H1 (cell line): ENCODE results near the gene ARID3B.

Source experiments
- BACH1 ChIP-seq: IDR thresholded peaks from 2 replicates; pipeline ENCODE4 v1.6.1; 2012; ENCODE audit warnings: low read length, improper control_type of control experiment
- CEBPB ChIP-seq: IDR thresholded peaks from 2 replicates; pipeline ENCODE4 v1.6.1; 2012; ENCODE audit warnings: low read depth, low read length
- EP300 ChIP-seq, 2 experiments: IDR thresholded peaks; 1 replicate in 1 of 2; 2 replicates in 1 of 2; pipeline ENCODE4 v1.6.1; 2011 to 2012; ENCODE audit warnings: low read depth in 2 of 2, low read length in 2 of 2, mild to moderate bottlenecking in 2 of 2, borderline replicate concordance in 1 of 2, inconsistent platforms in 1 of 2, moderate library complexity in 1 of 2
- EZH2 ChIP-seq: fragments of 200-600 bp; sonication (generic); IDR thresholded peaks from 2 replicates; pipeline ENCODE4 v1.7.1; 2012; ENCODE audit warnings: low read depth, mild to moderate bottlenecking, moderate library complexity, low read length, inconsistent platforms; ENCODE audit not compliant: severe bottlenecking
- GABPA ChIP-seq: IDR thresholded peaks from 2 replicates; pipeline ENCODE4 v1.6.1; 2011; ENCODE audit warnings: mild to moderate bottlenecking, low read length, moderate library complexity, borderline replicate concordance; ENCODE audit not compliant: insufficient read depth
- JUND ChIP-seq: IDR thresholded peaks from 2 replicates; pipeline ENCODE4 v1.6.1; 2011; ENCODE audit warnings: mild to moderate bottlenecking, improper control_type of control experiment, low read length
- KDM1A ChIP-seq: fragments of 200-600, 300-600 bp; sonication (generic); IDR thresholded peaks from 2 replicates; pipeline ENCODE4 v1.7.1; 2016; ENCODE audit warnings: mild to moderate bottlenecking, low read length, borderline replicate concordance
- POLR2A ChIP-seq, 2 experiments: IDR thresholded peaks; 1 replicate in 1 of 2; 2 replicates in 1 of 2; pipeline ENCODE4 v1.6.1; 2011; ENCODE audit warnings: low read depth in 2 of 2, low read length in 2 of 2, mild to moderate bottlenecking in 2 of 2; ENCODE audit errors: control extremely low read depth in 1 of 2
- SP1 ChIP-seq: IDR thresholded peaks from 2 replicates; pipeline ENCODE4 v1.6.1; 2011; ENCODE audit warnings: low read depth, low read length
- SUZ12 ChIP-seq: fragments of 200-600 bp; sonication (generic); IDR thresholded peaks from 2 replicates; pipeline ENCODE4 v1.6.1; 2012; ENCODE audit warnings: mild to moderate bottlenecking, inconsistent platforms, low read length, moderate library complexity, mixed read lengths
- TEAD4 ChIP-seq: IDR thresholded peaks from 2 replicates; pipeline ENCODE4 v1.6.1; 2012; ENCODE audit warnings: low read depth, low read length, inconsistent platforms, mixed read lengths
- TF ChIP-seq, protein P1 (sequence below), 3 experiments: IDR thresholded peaks; 1 replicate in 2 of 3; 2 replicates in 1 of 3; pipeline versions ENCODE4 v1.5.1 to v1.6.1; 2011; ENCODE audit warnings: low read length in 3 of 3, mild to moderate bottlenecking in 3 of 3, inconsistent platforms in 2 of 3, low read depth in 1 of 3, moderate library complexity in 1 of 3; ENCODE audit not compliant: insufficient read depth in 1 of 3; ENCODE audit errors: control extremely low read depth in 1 of 3

DNA sequence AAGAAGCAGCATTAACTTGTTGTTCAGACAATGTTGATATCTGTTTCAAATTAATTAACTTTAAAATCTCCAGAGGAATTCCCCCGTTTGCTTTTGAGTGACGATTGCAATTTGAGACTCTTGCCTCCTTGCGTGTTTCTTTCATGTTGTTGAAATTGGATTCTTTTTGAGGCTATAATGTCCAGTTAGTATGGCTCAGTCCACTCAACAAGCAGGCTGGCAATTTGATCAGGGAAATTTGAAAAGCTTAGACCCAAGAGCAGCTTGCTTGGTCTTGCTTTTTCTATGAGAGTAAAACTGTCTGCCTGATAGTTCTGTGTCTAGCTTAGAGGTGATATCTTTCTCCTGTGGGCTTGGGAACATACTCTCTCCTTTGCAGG, 2.0 kb downstream of the ARID3B start:
- TF ChIP-seq, protein P1, sequence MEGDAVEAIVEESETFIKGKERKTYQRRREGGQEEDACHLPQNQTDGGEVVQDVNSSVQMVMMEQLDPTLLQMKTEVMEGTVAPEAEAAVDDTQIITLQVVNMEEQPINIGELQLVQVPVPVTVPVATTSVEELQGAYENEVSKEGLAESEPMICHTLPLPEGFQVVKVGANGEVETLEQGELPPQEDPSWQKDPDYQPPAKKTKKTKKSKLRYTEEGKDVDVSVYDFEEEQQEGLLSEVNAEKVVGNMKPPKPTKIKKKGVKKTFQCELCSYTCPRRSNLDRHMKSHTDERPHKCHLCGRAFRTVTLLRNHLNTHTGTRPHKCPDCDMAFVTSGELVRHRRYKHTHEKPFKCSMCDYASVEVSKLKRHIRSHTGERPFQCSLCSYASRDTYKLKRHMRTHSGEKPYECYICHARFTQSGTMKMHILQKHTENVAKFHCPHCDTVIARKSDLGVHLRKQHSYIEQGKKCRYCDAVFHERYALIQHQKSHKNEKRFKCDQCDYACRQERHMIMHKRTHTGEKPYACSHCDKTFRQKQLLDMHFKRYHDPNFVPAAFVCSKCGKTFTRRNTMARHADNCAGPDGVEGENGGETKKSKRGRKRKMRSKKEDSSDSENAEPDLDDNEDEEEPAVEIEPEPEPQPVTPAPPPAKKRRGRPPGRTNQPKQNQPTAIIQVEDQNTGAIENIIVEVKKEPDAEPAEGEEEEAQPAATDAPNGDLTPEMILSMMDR (IDR thresholded peaks at IDR 0.05; ENCODE audit: control extremely low read depth in 1 of 3, insufficient read depth in 1 of 3, low read depth in 1 of 3, low read length in 3 of 3) = no peak
- TF ChIP-seq GABPA (no peak), SP1 (no peak), CEBPB (no peak), TEAD4 (no peak), JUND (no peak), SUZ12 (no peak), KDM1A (no peak), BACH1 (no peak), EP300 (IDR thresholded peaks at IDR 0.05; ENCODE audit: borderline replicate concordance in 1 of 2, low read depth in 2 of 2, low read length in 2 of 2) (no peak), EZH2 (no peak), POLR2A (IDR thresholded peaks at IDR 0.05; ENCODE audit: control extremely low read depth in 1 of 2, low read depth in 2 of 2, low read length in 2 of 2) (no peak)
